Activated CD4-positive, alpha-beta T cell treated with anti-CD3 and anti-CD28 coated beads, Interleukin-2, Interleukin-6, amounts not matched to agents 100 ng/mL and 50 ng/mL, durations not matched to agents 16 hours and 8 hours (primary cell): ENCODE measurements around the gene NUP85.
"Not testable (repeated sequence)": the region's sequence is repeated elsewhere in the genome, so short reads cannot be mapped to it uniquely, and the experiment has no call there.

ENCODE experiments used
- DNase-seq: peaks from one replicate; pipeline ENCODE4 v3.0.0-alpha.2; 2020

Gene NUP85

GRCh38 chr17:75244133-75244866 is 38.8 kb downstream of the NUP85 start:
- DNase-seq, result no peak

GRCh38 chr17:75245011-75245410 is 39.5 kb downstream of the NUP85 start:
- DNase-seq, result no peak

GRCh38 chr17:75246404-75246803 is 40.9 kb downstream of the NUP85 start:
- DNase-seq, result no peak

GRCh38 chr17:75249564-75249963 is 44.1 kb downstream of the NUP85 start:
- DNase-seq, result no peak

GRCh38 chr17:75250009-75250471 is 44.6 kb downstream of the NUP85 start:
- peak; percentile 89 for DNase-seq

GRCh38 chr17:75252039-75252816 is 46.7 kb downstream of the NUP85 start:
- DNase-seq, result no peak

- not testable (repeated sequence) for DNase-seq
Measured at GRCh38 chr17:75255954-75256698, 50.6 kb downstream of the NUP85 start.

- not testable (repeated sequence) for DNase-seq
Measured at GRCh38 chr17:75257228-75257627, 51.7 kb downstream of the NUP85 start.

- DNase-seq, result peak; percentile 56
Measured at GRCh38 chr17:75260641-75261335, 55.3 kb downstream of the NUP85 start.

GRCh38 chr17:75261336-75262111 is 56.0 kb downstream of the NUP85 start, which contains the start of the genes GGA3 and MRPS7:
TSS of gene GGA3 (minus strand) at chr17:75261606. CDS start at chr17:75261587, 19 bp downstream.
TSS of gene MRPS7 (plus strand) at chr17:75261879. CDS start at chr17:75261901, 22 bp downstream.
- peak; percentile 97 for DNase-seq

- DNase-seq, result no peak
Measured at GRCh38 chr17:75262112-75262606, 56.7 kb downstream of the NUP85 start.

GRCh38 chr17:75263055-75263454 is 57.6 kb downstream of the NUP85 start:
- no peak for DNase-seq

GRCh38 chr17:75265614-75266315 is 60.3 kb downstream of the NUP85 start:
- no peak for DNase-seq

- no peak for DNase-seq
Measured at GRCh38 chr17:75266316-75267152, 61.1 kb downstream of the NUP85 start.

- no peak for DNase-seq
Measured at GRCh38 chr17:75267153-75267410, 61.6 kb downstream of the NUP85 start.

- no peak for DNase-seq
Measured at GRCh38 chr17:75267411-75268232, 62.1 kb downstream of the NUP85 start.

GRCh38 chr17:75269844-75270217 is 64.4 kb downstream of the NUP85 start:
- DNase-seq, result no peak

GRCh38 chr17:75270218-75270965 is 64.9 kb downstream of the NUP85 start:
- peak; percentile 70 for DNase-seq

GRCh38 chr17:75270966-75271232 is 65.4 kb downstream of the NUP85 start, which contains the start of gene MIF4GD:
TSS of gene MIF4GD (minus strand) at chr17:75271231. CDS start at chr17:75270195, 1,036 bp downstream.
- DNase-seq, result no peak
